HEK293 (cell line): ENCODE data around the gene SLC39A1.
A peak's percentile ranks its signal among the peaks of the same experiment; 100 is the strongest.

Source experiments
- CTCF ChIA-PET: fragments of 350-600 bp; formaldehyde crosslinking; extraction: SDS; loops from one replicate; lab custom pipeline; 2021; ENCODE audit warnings: antibody characterized with exemption; lab: Yijun Ruan, JAX
- POLR2A ChIA-PET: fragments of 300-600 bp; formaldehyde crosslinking; extraction: SDS; loops from one replicate; lab custom pipeline; 2020; ENCODE audit warnings: antibody characterized with exemption, inconsistent platforms; lab: Yijun Ruan, JAX
- H3K27ac ChIP-seq: fragments of 200-500 bp; sonication (Bioruptor generic); 2 replicates; pipeline ENCODE4 v1.5.1; 2014; ENCODE audit warnings: low read depth, low read length, control low read depth, inconsistent platforms; ENCODE audit errors: extremely low read depth
- H3K36me3 ChIP-seq, 2 experiments: fragments of 200-500 bp in 1 of 2; sonication (Bioruptor generic) in 1 of 2; 1 replicate in 1 of 2; 2 replicates in 1 of 2; pipeline ENCODE4 v1.5.1; 2014 to 2017; ENCODE audit warnings: inconsistent platforms in 2 of 2, low read length in 2 of 2; ENCODE audit not compliant: control insufficient read depth in 2 of 2, insufficient read depth in 1 of 2
- H3K4me1 ChIP-seq: fragments of 200-500 bp; sonication (Bioruptor generic); 2 replicates; pipeline ENCODE4 v1.5.1; 2014; ENCODE audit warnings: mild to moderate bottlenecking, low read length, inconsistent platforms; ENCODE audit not compliant: control insufficient read depth, insufficient read depth
- H3K4me3 ChIP-seq: 2 replicates; pipeline ENCODE4 v1.5.1; 2011; ENCODE audit warnings: low read depth, mild to moderate bottlenecking, control low read depth, low read length, moderate library complexity
- H3K9me3 ChIP-seq: fragments of 200-500 bp; sonication (Bioruptor generic); 2 replicates; pipeline ENCODE4 v1.5.1; 2014; ENCODE audit warnings: low read depth, low read length, inconsistent platforms; ENCODE audit not compliant: control insufficient read depth, insufficient read depth
- AEBP2 ChIP-seq: fragments of 450-650 bp; formaldehyde crosslinking; IDR thresholded peaks from 2 replicates; pipeline ENCODE4 v1.5.1; 2016; ENCODE audit warnings: missing biosample characterization, missing genetic modification characterization, borderline replicate concordance
- ELK4 ChIP-seq: IDR thresholded peaks from 2 replicates; pipeline ENCODE4 v1.6.1; 2011; ENCODE audit warnings: mild to moderate bottlenecking, low read depth, low read length, borderline replicate concordance
- GLI2 ChIP-seq: fragments of 450-650 bp; formaldehyde crosslinking; IDR thresholded peaks from 2 replicates; pipeline ENCODE4; 2017; ENCODE audit warnings: missing biosample characterization, missing genetic modification characterization, low read depth, borderline replicate concordance
- GLIS1 ChIP-seq: fragments of 450-650 bp; formaldehyde crosslinking; IDR thresholded peaks from 2 replicates; pipeline ENCODE4 v1.5.1; 2016; ENCODE audit warnings: missing biosample characterization, missing genetic modification characterization
- HOXA7 ChIP-seq: sonication (generic); formaldehyde crosslinking; IDR thresholded peaks from 2 replicates; pipeline ENCODE4 v1.8.1; 2022; ENCODE audit warnings: missing genetic modification reagents, borderline replicate concordance
- KLF16 ChIP-seq: fragments of 450-650 bp; formaldehyde crosslinking; IDR thresholded peaks from 2 replicates; pipeline ENCODE4 v1.5.1; 2017; ENCODE audit warnings: missing biosample characterization, missing genetic modification characterization
- PBX3 ChIP-seq: sonication (generic); formaldehyde crosslinking; IDR thresholded peaks from 2 replicates; pipeline ENCODE4 v1.8.1; 2022; ENCODE audit warnings: mild to moderate bottlenecking, moderate library complexity, missing genetic modification reagents
- RBAK ChIP-seq: fragments of 450-650 bp; formaldehyde crosslinking; IDR thresholded peaks from 2 replicates; pipeline ENCODE4 v1.5.1; 2016; ENCODE audit warnings: missing biosample characterization, missing genetic modification characterization
- SCRT2 ChIP-seq: fragments of 450-650 bp; formaldehyde crosslinking; IDR thresholded peaks from 2 replicates; pipeline ENCODE4 v1.5.1; 2016; ENCODE audit warnings: missing biosample characterization, missing genetic modification characterization
- TRIM28 ChIP-seq: IDR thresholded peaks from 2 replicates; pipeline ENCODE4 v1.6.1; 2011; ENCODE audit warnings: low read length, control low read depth, borderline replicate concordance
- WT1 ChIP-seq: fragments of 450-650 bp; formaldehyde crosslinking; IDR thresholded peaks from 2 replicates; pipeline ENCODE4 v1.5.1; 2016; ENCODE audit warnings: missing biosample characterization, missing genetic modification characterization
- ZBTB20 ChIP-seq: fragments of 450-650 bp; formaldehyde crosslinking; IDR thresholded peaks from 2 replicates; pipeline ENCODE4 v1.5.1; 2016; ENCODE audit warnings: missing biosample characterization, missing genetic modification characterization
- ZBTB21 ChIP-seq: fragments of 450-650 bp; formaldehyde crosslinking; IDR thresholded peaks from 2 replicates; pipeline ENCODE4 v1.5.1; 2017; ENCODE audit warnings: missing biosample characterization, missing genetic modification characterization
- ZBTB6 ChIP-seq: fragments of 450-650 bp; formaldehyde crosslinking; IDR thresholded peaks from 2 replicates; pipeline ENCODE4 v1.5.1; 2017; ENCODE audit warnings: missing biosample characterization, missing genetic modification characterization
- ZNF121 ChIP-seq: fragments of 450-650 bp; formaldehyde crosslinking; IDR thresholded peaks from 2 replicates; pipeline ENCODE4 v1.5.1; 2016; ENCODE audit warnings: missing biosample characterization, missing genetic modification characterization
- ZNF133 ChIP-seq: fragments of 450-650 bp; formaldehyde crosslinking; IDR thresholded peaks from 2 replicates; pipeline ENCODE4 v1.5.1; 2016; ENCODE audit warnings: missing biosample characterization, missing genetic modification characterization
- ZNF157 ChIP-seq: fragments of 450-650 bp; formaldehyde crosslinking; IDR thresholded peaks from 2 replicates; pipeline ENCODE4 v1.5.1; 2016; ENCODE audit warnings: missing biosample characterization, missing genetic modification characterization
- ZNF16 ChIP-seq: fragments of 450-650 bp; formaldehyde crosslinking; IDR thresholded peaks from 2 replicates; pipeline ENCODE4 v1.5.1; 2016; ENCODE audit warnings: low read depth, missing biosample characterization, missing genetic modification characterization
- ZNF423 ChIP-seq: fragments of 450-650 bp; formaldehyde crosslinking; IDR thresholded peaks from 2 replicates; pipeline ENCODE4 v1.5.1; 2016; ENCODE audit warnings: missing biosample characterization, missing genetic modification characterization
- ZNF513 ChIP-seq: fragments of 450-650 bp; IDR thresholded peaks from 2 replicates; pipeline ENCODE4 v1.5.1; 2018; ENCODE audit warnings: missing biosample characterization, missing genetic modification characterization
- ZNF549 ChIP-seq: fragments of 450-650 bp; IDR thresholded peaks from 2 replicates; pipeline ENCODE4 v1.5.1; 2018; ENCODE audit warnings: missing biosample characterization, missing genetic modification characterization, mild to moderate bottlenecking, inconsistent platforms, moderate library complexity
- ZNF555 ChIP-seq: fragments of 450-650 bp; formaldehyde crosslinking; conservative IDR thresholded peaks from 2 replicates; pipeline ENCODE4 v1.5.1; 2017; ENCODE audit warnings: missing biosample characterization, mild to moderate bottlenecking, missing genetic modification characterization, inconsistent platforms
- ZNF626 ChIP-seq: fragments of 450-650 bp; sonication (Bioruptor Pico); formaldehyde crosslinking; IDR thresholded peaks from 2 replicates; pipeline ENCODE4 v1.5.1; 2018; ENCODE audit warnings: missing biosample characterization, missing genetic modification characterization, inconsistent platforms
- ZNF776 ChIP-seq: fragments of 450-650 bp; formaldehyde crosslinking; IDR thresholded peaks from 2 replicates; pipeline ENCODE4 v1.5.0; 2017; ENCODE audit warnings: missing biosample characterization, missing genetic modification characterization, borderline replicate concordance
- ZNF791 ChIP-seq: fragments of 450-650 bp; formaldehyde crosslinking; IDR thresholded peaks from 2 replicates; pipeline ENCODE4 v1.5.1; 2016; ENCODE audit warnings: missing biosample characterization, missing genetic modification characterization
- ZSCAN16 ChIP-seq: fragments of 450-650 bp; formaldehyde crosslinking; IDR thresholded peaks from 2 replicates; pipeline ENCODE4 v1.5.1; 2016; ENCODE audit warnings: missing biosample characterization, missing genetic modification characterization
- ZSCAN30 ChIP-seq: fragments of 450-650 bp; IDR thresholded peaks from 2 replicates; pipeline ENCODE4 v1.5.1; 2018; ENCODE audit warnings: missing biosample characterization, mild to moderate bottlenecking, missing genetic modification characterization, moderate library complexity

SLC39A1 gene

GRCh38 chr1:153958961-153959260 lies 4.4 kb downstream of the SLC39A1 start:
- no peak overlapping the region for H3K4me3 ChIP-seq
- ChIA-PET CTCF (interaction anchor here (0.7 to 1.3 kb wide), 4 partner anchors 12 to 1939 kb away, joined by 3 to 4 read pairs (median 3); partner anchors contain the start of genes DENND4B and RAB13), POLR2A (interaction anchor here (0.6 to 2.0 kb wide), 13 partner anchors 8 to 366 kb away, joined by 3 to 32 read pairs (median 5); partner anchors contain the start of genes ATP8B2, CREB3L4, DENND4B and JTB)
- H3K36me3 ChIP-seq: peaks cover 0 to 48% of the 10 kb centered on the region in 2 experiments; a peak in 2 of 3 replicates
- no peak for TF ChIP-seq SCRT2 (tag by site-specific recombination)
- TF ChIP-seq ZSCAN30 (tag by site-specific recombination): no peak
- no peak for TF ChIP-seq ZBTB21
- TF ChIP-seq ZNF776: no peak
- no peak for TF ChIP-seq ZBTB6 (tag by site-specific recombination)
- TF ChIP-seq WT1 (tag by site-specific recombination): no peak
- no peak for TF ChIP-seq TRIM28
- no peak for TF ChIP-seq ZNF16 (tag by site-specific recombination)
- no peak for TF ChIP-seq GLI2 (tag by site-specific recombination)
- no peak for TF ChIP-seq HOXA7
- TF ChIP-seq ZNF133 (tag by site-specific recombination): no peak
- no peak for TF ChIP-seq KLF16 (tag by site-specific recombination)
- TF ChIP-seq ZNF121 (tag by site-specific recombination): no peak
- peaks cover 13% of the 10 kb centered on the region; the same call in 1 of the 2 replicates for H3K4me1 ChIP-seq
- H3K9me3 ChIP-seq: no peaks in the 10 kb centered on the region
- peak overlapping the region; percentile 24; the same call in 1 of the 2 replicates for H3K27ac ChIP-seq

- peaks cover 0 to 54% of the 10 kb centered on the region in 2 experiments; a peak in 2 of 3 replicates for H3K36me3 ChIP-seq
- CTCF ChIA-PET: interaction anchor here (0.6 to 1.3 kb wide), 5 partner anchors 11 to 1938 kb away, joined by 3 to 4 read pairs (median 3); partner anchors contain the start of genes DENND4B and RAB13
- no peak for TF ChIP-seq ZNF549 (tag by site-specific recombination)
- no peak for TF ChIP-seq AEBP2 (tag by site-specific recombination)
- TF ChIP-seq ZSCAN16 (tag by site-specific recombination): no peak; the same call in 1 of the 2 replicates
- TF ChIP-seq PBX3 (CRISPR knock-in tag): peak; percentile 45; the same call in 1 of the 2 replicates
- TF ChIP-seq GLIS1: no peak
- TF ChIP-seq RBAK: no peak
- TF ChIP-seq ZNF513 (tag by site-specific recombination): 0 out of 2 replicates have a peak, but pooled peaks have one; percentile 27
- TF ChIP-seq ZNF423 (tag by site-specific recombination): no peak
- TF ChIP-seq ELK4: peak; percentile 91
- no peak for TF ChIP-seq ZNF626
- peak; percentile 90 for TF ChIP-seq ZSCAN30 (tag by site-specific recombination)
- TF ChIP-seq ZNF555 (tag by site-specific recombination): no peak
- TF ChIP-seq ZNF791 (tag by site-specific recombination): no peak
- TF ChIP-seq ZBTB20 (tag by site-specific recombination): peak; percentile 98
- TF ChIP-seq WT1 (tag by site-specific recombination): peak; percentile 95
- TF ChIP-seq ZNF157 (tag by site-specific recombination): no peak
These were observed 5.0 kb downstream of the SLC39A1 start, which contains the start of gene CRTC2 for GRCh38 chr1:153958111-153958960. Gene CRTC2 (minus strand): TSS chr1:153958612. CDS start chr1:153958497, 115 bp downstream.

More at GRCh38 chr1:153958111-153958960, 5.0 kb downstream of the SLC39A1 start, which contains the start of gene CRTC2:
- peak within 1 kb of the TSS; percentile 90 for H3K27ac ChIP-seq
- peak within 1 kb of the TSS; percentile 89 for H3K4me3 ChIP-seq
- peaks cover 13% of the 10 kb centered on the region; the same call in 1 of the 2 replicates for H3K4me1 ChIP-seq
- POLR2A ChIA-PET: interaction anchor here (0.6 to 2.0 kb wide), 13 partner anchors 9 to 367 kb away, joined by 3 to 32 read pairs (median 5); partner anchors contain the start of genes ATP8B2, CREB3L4, DENND4B and JTB
- no peaks in the 10 kb centered on the region for H3K9me3 ChIP-seq
